ENCODE data around the gene POMP. TPM values are rescaled to one million over a fixed set of nuclear protein-coding genes. Genes with fewer than 3 reads are reported as not detected.
A peak's percentile ranks its signal among the peaks of the same experiment; 100 is the strongest.
"Not testable (repeated sequence)": the region's sequence is repeated elsewhere in the genome, so short reads cannot be mapped to it uniquely, and the experiment has no call there.

Gene POMP
- total RNA-seq, 1 donor: 147 TPM

- no peak for DNase-seq (ENCODE audit: low read depth)
- H3K4me3 ChIP-seq (ENCODE audit: low read depth, low read length): no peak overlapping the region
- no peak for TF ChIP-seq CTCF (IDR thresholded peaks at IDR 0.05; ENCODE audit: insufficient read depth, low read length)
Measured at GRCh38 chr13:28666897-28667488, 8.1 kb downstream of the POMP start.

- no peak for TF ChIP-seq CTCF (IDR thresholded peaks at IDR 0.05; ENCODE audit: insufficient read depth, low read length)
- no peak for DNase-seq (ENCODE audit: low read depth)
Measured at GRCh38 chr13:28671126-28671792, 12.3 kb downstream of the POMP start.

DNA sequence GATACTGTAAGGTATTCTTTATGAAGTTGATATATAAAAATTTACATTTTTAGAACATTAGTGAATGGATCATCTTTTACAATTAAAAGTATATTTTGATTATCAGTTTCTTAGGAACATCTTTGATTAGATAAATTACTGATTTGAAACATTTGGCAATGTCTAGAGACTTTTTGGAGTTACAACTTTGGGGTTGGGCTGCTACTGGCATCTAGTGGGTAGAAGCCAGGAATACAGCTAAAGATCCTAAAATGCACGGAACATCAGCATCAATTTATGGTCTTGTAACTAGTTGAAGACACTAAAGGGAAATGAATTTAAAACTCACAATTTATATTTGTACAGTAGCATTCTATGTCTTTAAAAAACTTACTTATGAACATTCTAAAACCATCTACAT is 19.9 kb downstream of the POMP start:
- no peak overlapping the region for H3K4me3 ChIP-seq (ENCODE audit: low read depth, low read length)
- peak; percentile 21 for TF ChIP-seq CTCF (IDR thresholded peaks at IDR 0.05; ENCODE audit: insufficient read depth, low read length)
- DNase-seq (ENCODE audit: low read depth): no peak

More at GRCh38 chr13:28671126-28671792, 12.3 kb downstream of the POMP start:
- no peak overlapping the region for H3K4me3 ChIP-seq (ENCODE audit: low read depth, low read length)

GRCh38 chr13:28679628-28680027 is 20.7 kb downstream of the POMP start:
- H3K4me3 ChIP-seq (ENCODE audit: low read depth, low read length): no peak overlapping the region
- TF ChIP-seq CTCF (IDR thresholded peaks at IDR 0.05; ENCODE audit: insufficient read depth, low read length): peak; percentile 45
- peak; percentile 37 for DNase-seq (ENCODE audit: low read depth)

DNA sequence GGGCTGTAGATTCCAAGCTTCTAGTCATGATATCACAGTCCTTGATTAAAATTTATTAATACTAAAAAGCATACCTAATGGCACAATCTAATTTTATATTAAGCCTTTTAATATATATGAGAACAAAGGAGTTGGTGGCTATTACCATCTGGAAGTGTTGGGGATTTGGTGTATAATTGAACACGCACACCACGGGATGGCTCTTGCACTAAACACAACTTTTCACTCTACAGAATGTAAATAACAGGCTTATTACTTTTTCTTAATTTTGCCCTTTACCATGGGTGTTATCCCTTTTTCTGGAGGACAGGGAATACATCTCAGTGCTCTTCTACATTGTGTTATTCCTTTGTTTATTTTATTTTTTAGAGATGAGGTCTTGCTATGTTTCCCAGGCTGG is 21.6 kb downstream of the POMP start:
- H3K4me3 ChIP-seq (ENCODE audit: low read depth, low read length): no peak overlapping the region
- DNase-seq (ENCODE audit: low read depth): no peak
- TF ChIP-seq CTCF (IDR thresholded peaks at IDR 0.05; ENCODE audit: insufficient read depth, low read length): no peak

DNA sequence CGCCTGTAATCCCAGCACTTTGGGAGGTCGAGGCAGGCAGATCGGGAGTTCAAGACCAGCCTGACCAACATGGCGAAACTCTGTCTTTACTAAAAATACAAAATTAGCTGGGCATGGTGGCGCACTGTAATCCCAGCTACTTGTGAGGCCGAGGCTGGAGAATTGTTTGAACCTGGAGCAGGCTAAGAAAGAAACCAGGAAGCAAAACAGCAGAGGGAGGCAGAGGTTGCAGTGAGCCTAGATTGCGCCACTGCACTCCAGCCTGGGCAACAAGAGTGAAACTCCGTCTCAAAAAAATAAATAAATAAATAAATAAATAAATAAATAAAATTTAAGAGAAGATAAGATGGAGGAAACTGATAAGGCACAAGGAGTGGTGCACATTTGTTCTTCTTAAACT is 24.2 kb downstream of the POMP start:
- DNase-seq (ENCODE audit: low read depth); H3K4me3 ChIP-seq (ENCODE audit: low read depth, low read length): not testable (repeated sequence)

DNA sequence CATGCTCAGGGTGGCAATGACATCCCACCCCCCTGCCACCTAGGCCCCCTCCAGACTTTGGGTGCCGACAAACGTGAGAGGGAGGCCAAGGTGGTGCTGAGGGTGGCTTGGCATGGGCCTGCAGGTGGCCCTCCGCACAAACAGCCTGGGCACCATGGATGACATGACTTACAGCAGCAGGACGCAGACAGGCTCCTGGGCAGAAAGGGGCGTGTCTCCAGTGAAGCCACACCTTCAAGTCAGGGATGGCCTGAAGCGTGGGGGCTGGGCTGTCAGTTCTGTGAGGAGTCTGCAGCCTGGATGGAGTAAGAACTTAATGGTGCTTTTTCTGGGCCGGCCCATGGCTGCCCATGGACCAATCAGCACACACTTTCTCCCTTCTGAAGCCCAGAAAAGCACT is 25.3 kb downstream of the POMP start:
- no peak for TF ChIP-seq CTCF (IDR thresholded peaks at IDR 0.05; ENCODE audit: insufficient read depth, low read length)
- DNase-seq (ENCODE audit: low read depth): no peak
- no peak overlapping the region for H3K4me3 ChIP-seq (ENCODE audit: low read depth, low read length)

Measured in fibroblast of the aortic adventitia (primary cell).